GM15510 (cell line): Measurements from ENCODE around the gene TNFSF4.

ENCODE experiments used
- POLR2A ChIP-seq: IDR thresholded peaks from 3 replicates; pipeline ENCODE4 v1.6.1; 2011; ENCODE audit warnings: borderline replicate concordance; ENCODE audit not compliant: insufficient read length; ENCODE audit errors: extremely low read depth

Gene TNFSF4, protein sequence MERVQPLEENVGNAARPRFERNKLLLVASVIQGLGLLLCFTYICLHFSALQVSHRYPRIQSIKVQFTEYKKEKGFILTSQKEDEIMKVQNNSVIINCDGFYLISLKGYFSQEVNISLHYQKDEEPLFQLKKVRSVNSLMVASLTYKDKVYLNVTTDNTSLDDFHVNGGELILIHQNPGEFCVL

DNA sequence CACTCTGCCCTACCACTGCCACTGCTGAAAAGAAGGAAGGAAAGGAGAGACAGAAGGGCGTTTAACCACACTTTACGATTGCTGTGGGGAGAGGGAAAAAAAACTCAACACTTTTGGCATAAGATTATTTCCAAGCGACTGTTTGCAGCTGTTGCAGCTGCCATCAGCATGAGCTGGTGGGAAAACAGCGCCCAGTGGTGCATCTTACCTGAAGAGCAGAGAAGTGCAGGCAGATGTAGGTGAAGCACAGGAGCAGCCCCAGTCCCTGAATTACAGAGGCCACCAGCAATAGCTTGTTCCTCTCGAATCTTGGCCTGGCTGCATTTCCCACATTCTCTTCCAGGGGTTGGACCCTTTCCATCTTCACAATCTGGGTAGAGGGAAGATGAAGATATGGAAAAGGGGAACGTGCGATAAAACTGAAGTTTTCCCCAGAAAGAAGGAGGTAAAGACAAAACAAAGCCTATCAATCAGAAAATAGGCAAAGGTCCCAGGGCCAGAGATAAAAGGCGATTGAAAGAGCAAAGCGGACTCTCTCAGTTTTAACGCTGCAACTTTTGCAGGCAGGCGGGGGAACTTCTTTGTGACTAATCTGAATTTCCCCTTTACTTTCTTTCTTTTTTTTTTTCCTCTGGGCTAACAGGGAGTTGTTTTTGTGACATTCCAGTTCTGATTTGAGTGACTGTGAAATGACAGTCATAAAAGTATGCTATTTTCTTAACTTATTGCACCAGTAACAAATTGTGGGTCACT lies at the start of gene TNFSF4:
Gene TNFSF4, minus strand, starts transcription at position 516 of the 753 bp plus-strand sequence. Its CDS starts 155 bp downstream, at position 361.
- TF ChIP-seq POLR2A, result no peak

DNA sequence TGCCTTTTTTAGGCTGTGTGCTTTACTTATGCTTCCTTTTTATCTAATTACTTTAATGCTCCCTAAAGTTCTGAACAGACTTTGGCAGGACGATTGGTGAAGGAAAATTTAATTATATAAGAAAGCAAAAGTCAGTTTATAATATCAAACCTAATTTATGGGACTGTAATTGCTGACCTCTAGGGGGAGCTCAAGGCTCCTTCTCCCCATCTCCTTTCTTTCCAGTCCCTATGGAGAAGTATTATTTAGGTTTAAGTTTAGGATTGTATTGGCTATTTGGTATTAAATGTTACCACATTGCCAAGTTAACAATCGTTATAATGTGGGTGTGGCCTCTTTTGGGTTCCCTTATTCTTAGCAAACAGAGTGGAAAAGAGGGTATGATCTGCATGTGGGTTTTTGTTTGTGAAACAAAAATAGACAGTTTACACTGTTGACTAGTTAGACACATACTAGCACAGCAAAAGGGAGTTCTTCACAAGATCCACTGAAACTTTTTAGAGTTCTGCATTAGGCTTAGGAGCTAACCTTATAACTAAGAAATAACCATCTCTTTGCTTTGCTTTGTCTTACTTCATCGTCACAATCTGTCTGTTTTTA lies 48.2 kb upstream of the TNFSF4 start:
- no peak for TF ChIP-seq POLR2A

- TF ChIP-seq POLR2A, result no peak
Observed at GRCh38 chr1:173253046-173253445, 45.9 kb upstream of the TNFSF4 start.

GRCh38 chr1:173249349-173249748 lies 42.2 kb upstream of the TNFSF4 start:
- no peak for TF ChIP-seq POLR2A

- no peak for TF ChIP-seq POLR2A
Observed at GRCh38 chr1:173248247-173248940, 41.3 kb upstream of the TNFSF4 start.

- no peak for TF ChIP-seq POLR2A
Observed at GRCh38 chr1:173245892-173246291, 38.8 kb upstream of the TNFSF4 start.

GRCh38 chr1:173243300-173243699 lies 36.2 kb upstream of the TNFSF4 start:
- no peak for TF ChIP-seq POLR2A

GRCh38 chr1:173241528-173242347 lies 34.6 kb upstream of the TNFSF4 start:
- TF ChIP-seq POLR2A, result no peak

- TF ChIP-seq POLR2A, result no peak
Observed at GRCh38 chr1:173240609-173241008, 33.5 kb upstream of the TNFSF4 start.

DNA sequence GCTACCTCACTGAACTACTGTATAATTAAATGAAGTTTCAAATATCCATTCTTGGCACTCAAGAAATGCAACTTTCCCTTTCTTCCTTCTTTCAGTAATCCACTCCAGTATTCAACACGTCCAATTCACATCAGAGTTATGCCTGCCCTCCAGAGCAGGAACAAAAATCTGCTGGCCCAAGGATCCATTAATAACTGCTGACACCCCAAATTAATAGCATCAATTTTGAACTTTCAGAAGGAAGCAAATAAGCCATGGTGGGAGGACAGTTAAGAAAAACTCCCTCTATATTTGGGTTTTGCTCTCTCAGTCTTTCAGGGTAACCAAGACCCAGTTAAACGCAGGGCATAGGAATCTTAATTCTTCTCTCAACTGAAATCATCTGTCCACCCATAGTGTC lies 31.9 kb upstream of the TNFSF4 start:
- no peak for TF ChIP-seq POLR2A

- no peak for TF ChIP-seq POLR2A
Observed at GRCh38 chr1:173234899-173235298, 27.8 kb upstream of the TNFSF4 start.

- no peak for TF ChIP-seq POLR2A
Observed at GRCh38 chr1:173224949-173225348, 17.8 kb upstream of the TNFSF4 start.

- no peak for TF ChIP-seq POLR2A
Observed at GRCh38 chr1:173224280-173224892, 17.3 kb upstream of the TNFSF4 start.

- no peak for TF ChIP-seq POLR2A
Observed at GRCh38 chr1:173223031-173223380, 15.9 kb upstream of the TNFSF4 start.
